CD4-positive, alpha-beta T cell treated with Interleukin-4 for 1 hour (primary cell): ENCODE data around the gene LEKR1.
"Not testable (repeated sequence)": the region's sequence is repeated elsewhere in the genome, so short reads cannot be mapped to it uniquely, and the experiment has no call there.

ENCODE experiments used
- DNase-seq, 2 donors: peaks; one replicate each; pipeline ENCODE4 v3.0.0-alpha.2; 2020 to 2022

LEKR1 gene

DNA sequence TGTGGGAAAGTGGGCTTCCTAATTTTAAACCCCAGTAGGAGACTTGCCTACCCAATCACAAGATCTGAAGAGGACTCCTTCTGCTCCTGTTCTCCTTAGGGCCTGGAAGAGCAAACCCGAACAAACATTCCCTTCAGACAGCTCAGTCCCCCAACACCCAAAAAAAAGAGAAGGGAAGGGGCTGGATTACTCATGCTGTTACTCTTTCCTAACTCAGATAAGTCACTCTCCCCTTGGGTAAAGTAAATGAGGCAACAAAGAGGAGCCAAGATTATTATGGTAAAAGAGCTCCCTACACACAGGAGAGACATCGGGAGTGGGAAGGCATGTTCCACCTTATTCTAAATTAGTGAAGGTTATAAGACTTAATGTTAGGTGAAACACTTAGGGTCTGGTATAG, 18.1 kb upstream of the LEKR1 start:
- no peak for DNase-seq

DNA sequence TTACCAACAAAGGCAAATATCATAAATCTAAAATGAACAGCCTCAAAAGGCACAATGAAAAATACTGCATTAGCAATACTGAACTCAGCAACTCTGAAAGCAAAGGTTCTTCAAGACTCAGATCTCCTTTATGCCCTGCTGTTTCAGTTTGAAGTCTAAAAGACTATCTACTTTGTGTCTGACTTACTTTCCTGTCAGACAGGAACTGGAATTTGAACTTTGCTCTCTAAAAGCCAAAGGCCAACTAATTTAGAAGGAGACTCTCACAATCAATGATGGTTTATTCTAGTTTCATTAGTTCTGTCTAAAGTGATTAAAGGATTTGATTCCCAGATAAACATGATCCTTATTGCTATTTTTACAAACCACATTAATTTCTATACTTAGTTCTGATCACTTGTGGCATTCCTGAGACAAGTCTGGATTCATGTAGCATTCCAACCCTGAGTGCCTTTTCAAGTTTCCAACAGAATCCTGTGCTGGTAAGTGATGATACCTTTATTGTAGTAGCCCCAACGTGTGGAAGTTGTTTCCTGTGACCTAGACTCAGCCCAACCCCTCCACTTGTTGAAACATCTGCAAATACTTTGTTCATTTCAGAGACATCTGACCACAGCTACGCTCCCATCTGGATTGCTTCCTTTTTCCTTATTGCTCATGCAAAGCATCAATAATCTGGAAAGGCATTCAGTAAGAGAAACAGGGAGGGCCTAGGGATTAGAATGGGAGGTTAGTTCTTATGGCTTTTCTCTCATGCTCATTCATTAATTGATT, 14.9 kb upstream of the LEKR1 start:
- no peak for DNase-seq

- no peak for DNase-seq
Observed at GRCh38 chr3:156812521-156813335, 13.4 kb upstream of the LEKR1 start.

- DNase-seq = no peak
Observed at GRCh38 chr3:156814295-156814694, 11.9 kb upstream of the LEKR1 start.

DNA sequence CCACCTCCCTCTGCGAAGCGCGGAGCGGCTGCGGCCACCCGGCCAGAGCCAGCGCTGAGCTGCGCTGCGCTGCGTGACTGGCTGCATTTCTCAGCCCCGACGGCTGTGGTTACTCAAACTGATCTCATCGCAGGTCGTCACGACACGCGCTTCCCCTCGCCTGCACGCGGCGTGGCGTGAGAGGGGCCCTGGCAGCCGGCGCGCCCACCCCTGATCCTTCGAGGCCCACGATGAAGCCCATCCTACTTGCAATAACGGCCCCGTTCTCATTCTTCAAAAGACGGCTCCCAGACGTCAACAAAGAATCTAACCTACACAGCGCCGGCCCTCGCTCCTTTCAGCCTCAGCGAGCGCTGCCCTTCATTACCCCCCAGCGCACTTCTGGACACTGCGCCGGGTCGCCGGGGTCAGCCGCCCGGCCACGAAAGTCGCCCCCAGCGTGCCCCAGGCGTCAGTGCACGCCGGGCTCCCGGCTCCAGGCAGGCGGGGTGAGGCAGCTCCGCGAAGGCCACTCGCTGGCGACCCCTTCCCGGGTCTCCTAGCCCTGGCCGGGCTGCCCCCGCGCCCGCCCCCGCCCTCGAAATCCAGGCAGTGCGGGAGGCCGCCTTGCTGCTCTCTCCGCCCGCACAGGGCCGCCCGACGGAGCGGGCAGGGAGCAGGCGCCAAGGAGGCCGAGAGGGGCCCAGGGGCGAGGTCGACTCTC, 9.9 kb upstream of the LEKR1 start:
- peak; percentile 26 to 37 for DNase-seq

GRCh38 chr3:156816794-156817645, 9.1 kb upstream of the LEKR1 start:
- peak; percentile 79 to 81 for DNase-seq

GRCh38 chr3:156817646-156818272, 8.4 kb upstream of the LEKR1 start:
- peak in 1 of 2 donors; percentile 30 for DNase-seq

DNA sequence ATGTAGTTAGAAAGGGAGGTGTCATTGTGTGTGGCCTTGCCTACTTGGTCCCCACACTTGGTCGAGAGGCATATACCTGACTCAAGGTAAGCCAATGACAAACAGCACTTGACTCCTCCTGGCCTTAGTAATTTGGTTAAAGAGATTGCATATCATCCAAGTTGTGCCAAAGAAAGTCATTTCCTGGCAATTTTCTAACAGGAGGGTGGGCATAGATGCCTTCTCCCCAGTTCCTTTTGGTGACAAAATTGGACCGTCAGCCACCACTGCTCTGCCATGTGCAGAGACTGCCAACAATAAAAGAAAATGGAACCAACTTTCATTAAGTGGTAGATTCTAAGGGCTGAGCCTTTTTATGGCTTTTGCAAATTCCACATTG, 7.9 kb upstream of the LEKR1 start:
- no peak for DNase-seq

GRCh38 chr3:156818890-156819289, 7.3 kb upstream of the LEKR1 start:
- DNase-seq = no peak

GRCh38 chr3:156819842-156820691, 6.1 kb upstream of the LEKR1 start:
- DNase-seq = no peak

GRCh38 chr3:156820692-156821080, 5.5 kb upstream of the LEKR1 start:
- DNase-seq = no peak

DNA sequence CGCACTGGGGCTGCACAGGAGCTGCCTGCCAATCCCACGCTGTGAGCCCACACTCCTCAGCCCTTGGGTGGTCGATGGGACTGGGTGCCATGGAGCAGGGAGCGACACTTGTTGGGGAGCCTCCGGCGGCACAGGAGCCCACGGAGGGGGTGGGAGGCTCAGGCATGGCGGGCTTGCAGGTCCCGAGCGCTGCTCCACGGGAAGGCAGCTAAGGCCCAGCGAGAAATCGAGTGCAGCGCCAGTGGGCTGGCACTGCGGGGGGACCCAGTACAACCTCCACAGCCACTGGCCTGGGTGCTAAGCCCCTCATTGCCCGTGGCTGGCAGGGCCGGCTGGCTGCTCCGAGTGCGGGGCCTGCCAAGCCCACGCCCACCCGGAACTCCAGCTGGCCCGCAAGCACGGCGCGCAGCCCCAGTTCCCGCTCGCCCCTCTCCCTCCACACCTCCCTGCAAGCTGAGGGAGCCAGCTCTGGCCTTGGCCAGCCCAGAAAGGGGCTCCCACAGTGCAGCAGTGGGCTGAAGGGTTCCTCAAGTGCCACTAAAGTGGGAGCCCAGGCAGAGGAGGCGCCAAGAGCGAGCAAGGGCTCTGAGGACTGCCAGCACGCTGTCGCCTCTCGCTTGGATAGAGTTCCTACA, 3.4 kb upstream of the LEKR1 start:
- DNase-seq = not testable (repeated sequence)

DNA sequence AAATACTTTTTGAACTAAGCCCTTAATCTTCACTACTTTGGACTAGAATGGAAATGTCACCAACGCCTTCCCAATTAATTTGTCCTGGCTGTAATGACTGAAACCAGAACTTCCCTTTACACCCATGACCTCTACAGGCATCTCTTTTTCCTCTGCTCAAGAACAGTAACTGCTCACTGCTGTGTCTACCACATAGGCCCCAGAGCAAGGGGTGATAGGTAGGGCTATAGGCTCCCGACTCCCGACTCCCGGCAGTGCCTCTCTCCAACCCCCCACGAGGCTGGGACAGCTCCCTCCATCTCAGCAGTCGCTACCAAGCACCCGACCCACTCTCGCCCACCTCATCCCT, 384 bp upstream of the LEKR1 start:
- DNase-seq = no peak

- peak; percentile 38 to 56 for DNase-seq
Observed at GRCh38 chr3:156826896-156827882, 1.0 kb downstream of the LEKR1 start.

- no peak for DNase-seq
Observed at GRCh38 chr3:156831006-156831405, 4.9 kb downstream of the LEKR1 start.

DNA sequence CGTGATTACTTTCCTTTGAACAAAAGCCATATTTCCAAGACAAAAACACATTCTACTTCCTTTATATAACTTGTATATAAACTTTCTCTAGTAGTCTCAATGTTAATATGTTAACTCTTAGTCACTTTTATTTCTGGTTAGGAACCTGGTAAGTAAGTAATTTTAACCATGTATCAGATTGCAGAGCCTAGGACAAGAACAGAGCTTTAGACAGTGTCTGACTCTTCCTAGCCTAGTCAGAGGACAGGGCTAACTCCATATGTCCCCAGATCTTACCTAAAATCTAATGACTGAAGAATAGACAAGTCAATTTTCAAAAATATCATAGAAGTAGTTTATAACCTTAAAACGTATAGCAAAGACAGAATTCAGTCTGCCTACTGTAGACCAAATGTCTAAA, 8.3 kb downstream of the LEKR1 start:
- no peak for DNase-seq

GRCh38 chr3:156834962-156835535, 8.9 kb downstream of the LEKR1 start:
- no peak for DNase-seq

GRCh38 chr3:156836701-156837100, 10.5 kb downstream of the LEKR1 start:
- no peak for DNase-seq

DNA sequence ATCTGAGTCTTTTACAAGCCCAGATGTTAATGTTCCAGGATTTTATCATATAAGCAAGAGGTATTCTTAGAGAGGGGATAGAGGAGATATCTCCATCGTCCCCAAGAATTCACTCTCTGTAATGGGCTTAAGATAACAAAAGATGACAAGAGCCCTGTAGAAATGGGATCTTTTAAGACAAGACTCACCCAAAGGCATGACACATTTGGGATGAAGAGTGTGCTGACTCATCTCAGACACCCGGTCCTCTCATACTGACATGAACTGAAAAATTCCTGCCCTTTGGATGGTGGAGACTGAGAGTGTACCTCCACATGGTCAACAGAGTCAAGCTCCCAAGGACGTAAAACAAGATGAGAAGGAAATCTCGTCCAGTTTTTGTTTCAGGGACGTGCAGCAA, 11.0 kb downstream of the LEKR1 start:
- no peak for DNase-seq
